K562 (cell line): ENCODE measurements around the gene SAFB.

Source experiments
- BRD4 ChIP-seq: fragments of 200-600 bp; sonication (generic); IDR thresholded peaks from 2 replicates; pipeline ENCODE4 v1.6.1; 2017; ENCODE audit warnings: inconsistent platforms
- CTCF ChIP-seq, 3 experiments: IDR thresholded peaks in 2 of 3; conservative IDR thresholded peaks in 1 of 3; 2 replicates each; pipeline ENCODE4 v1.5.1; 2011 to 2012; ENCODE audit warnings: low read length in 3 of 3, mild to moderate bottlenecking in 3 of 3, control low read depth in 2 of 3, improper control_type of control experiment in 1 of 3, inconsistent platforms in 1 of 3, low read depth in 1 of 3, mixed read lengths in 1 of 3, moderate library complexity in 1 of 3; ENCODE audit not compliant: insufficient read depth in 2 of 3
- FIP1L1 ChIP-seq: fragments of 200-400 bp; formaldehyde crosslinking; IDR thresholded peaks from 2 replicates; pipeline ENCODE4 v1.6.1; 2018; ENCODE audit warnings: mild to moderate bottlenecking, low read depth, low read length; ENCODE audit not compliant: poor library complexity, severe bottlenecking
- FOXM1 ChIP-seq, 2 experiments: fragments of 450-650 bp in 1 of 2; sonication (generic) in 1 of 2; formaldehyde crosslinking in 1 of 2; IDR thresholded peaks; 2 replicates each; pipeline versions ENCODE4 v1.6.1 to v1.9.0; 2017 to 2022; ENCODE audit warnings: low read depth in 2 of 2, mild to moderate bottlenecking in 2 of 2, missing genetic modification reagents in 1 of 2, moderate library complexity in 1 of 2
- MEIS2 ChIP-seq: fragments of 450-650 bp; IDR thresholded peaks from 2 replicates; pipeline ENCODE4 v1.6.1; 2014; ENCODE audit warnings: mild to moderate bottlenecking; ENCODE audit not compliant: partially characterized antibody
- NFIX ChIP-seq: fragments of 250-450 bp; sonication (Bioruptor Pico); IDR thresholded peaks from 2 replicates; pipeline ENCODE4 v1.4.0; 2020; ENCODE audit warnings: low read depth, mild to moderate bottlenecking, moderate library complexity

GRCh38 chr19:5585461-5586299 lies 37.2 kb upstream of the SAFB start:
- TF ChIP-seq BRD4, result no peak
- TF ChIP-seq MEIS2, result no peak
- no peak for TF ChIP-seq NFIX (CRISPR knock-in tag)
- TF ChIP-seq CTCF (IDR thresholded peaks at IDR 0.05 in 2 of 3, conservative IDR thresholded peaks at IDR 0.05 in 1 of 3; ENCODE audit: insufficient read depth in 2 of 3, low read depth in 1 of 3, low read length in 3 of 3), result 0 out of 6 replicates have a peak, but pooled peaks of 1 of the 3 experiments have one; percentile 7
- TF ChIP-seq FIP1L1, result no peak
- 0 out of 2 replicates have a peak, but pooled peaks have one; percentile 16 for TF ChIP-seq FOXM1 (IDR thresholded peaks at IDR 0.05; ENCODE audit: low read depth)
- no peak for TF ChIP-seq FOXM1 (CRISPR knock-in tag; IDR thresholded peaks at IDR 0.05; ENCODE audit: low read depth)
